ENCODE measurements around the gene UGT2B17.
"Not testable (repeated sequence)": the region's sequence is repeated elsewhere in the genome, so short reads cannot be mapped to it uniquely, and the experiment has no call there.

UGT2B17 gene

GRCh38 chr4:68576272-68577125 lies at the start of gene UGT2B17:
UGT2B17 (minus strand) TSS chr4:68576322; CDS start chr4:68568484, 7,838 bp downstream.
- DNase-seq, result no peak
- intact Hi-C loops (cut with DNase I), result no loop called here

- intact Hi-C loops (cut with DNase I); DNase-seq: not testable (repeated sequence)
These were observed 46.6 kb upstream of the UGT2B17 start for GRCh38 chr4:68622731-68623130.

- intact Hi-C loops (cut with DNase I), result no loop called here
- DNase-seq, result no peak
These were observed 41.0 kb upstream of the UGT2B17 start for GRCh38 chr4:68617003-68617698.

DNA sequence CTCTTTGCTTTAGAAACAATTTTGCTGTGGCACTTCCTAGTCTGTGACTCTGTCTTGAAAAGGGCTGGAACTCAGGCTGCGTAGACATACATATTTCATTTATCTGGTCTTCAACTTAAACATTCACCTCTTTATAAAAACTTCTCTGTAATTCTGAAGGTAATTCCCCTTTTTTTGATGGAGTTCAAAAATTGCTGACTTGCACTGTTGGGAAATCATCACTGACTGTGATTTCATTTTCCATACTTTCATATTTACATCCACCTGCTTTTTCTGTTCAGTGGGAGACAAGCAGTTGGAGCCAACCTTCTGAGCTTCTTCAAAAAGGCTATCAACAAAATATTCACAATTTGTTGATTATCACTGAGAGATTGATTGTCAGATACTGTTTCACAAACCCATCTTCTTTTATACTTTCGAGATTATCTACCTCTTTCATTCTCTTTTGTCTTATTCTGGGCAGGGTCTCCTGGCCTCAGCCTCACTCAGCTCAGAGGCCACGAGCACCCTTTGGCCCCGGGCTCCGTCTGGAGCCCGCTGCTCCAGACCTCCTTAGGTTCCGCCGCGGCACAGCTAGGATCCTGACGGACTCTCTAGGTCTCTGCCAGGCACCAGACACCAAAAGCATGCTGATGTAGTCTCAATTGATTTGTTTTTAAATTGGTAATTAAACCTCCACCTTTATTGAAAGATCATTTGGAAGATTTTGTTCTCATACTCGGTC lies 39.7 kb upstream of the UGT2B17 start:
- no peak for DNase-seq
- intact Hi-C loops (cut with DNase I), result no loop called here

- DNase-seq, result no peak
- intact Hi-C loops (cut with DNase I), result no loop called here
These were observed 37.6 kb upstream of the UGT2B17 start for GRCh38 chr4:68613752-68614151.

DNA sequence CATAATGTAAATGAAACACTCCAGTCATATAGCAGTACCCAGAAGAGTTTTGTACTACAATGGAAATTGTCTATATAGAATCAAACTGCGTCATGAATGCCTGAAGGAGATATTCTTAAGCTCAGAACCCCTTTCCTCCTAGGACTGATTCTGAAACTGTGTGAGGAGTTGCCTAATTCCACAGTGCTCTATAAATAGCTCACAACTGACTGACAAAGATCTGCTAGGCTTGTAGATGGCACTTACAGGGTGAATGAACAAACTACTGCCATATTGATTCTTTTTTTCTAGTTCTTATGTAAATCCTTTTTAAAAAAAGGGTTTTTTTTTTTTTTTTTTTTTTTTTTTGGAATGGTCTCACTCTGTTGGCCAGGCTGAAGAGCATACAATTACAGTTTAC lies 30.1 kb upstream of the UGT2B17 start:
- intact Hi-C loops (cut with DNase I), result no loop called here
- no peak for DNase-seq

DNA sequence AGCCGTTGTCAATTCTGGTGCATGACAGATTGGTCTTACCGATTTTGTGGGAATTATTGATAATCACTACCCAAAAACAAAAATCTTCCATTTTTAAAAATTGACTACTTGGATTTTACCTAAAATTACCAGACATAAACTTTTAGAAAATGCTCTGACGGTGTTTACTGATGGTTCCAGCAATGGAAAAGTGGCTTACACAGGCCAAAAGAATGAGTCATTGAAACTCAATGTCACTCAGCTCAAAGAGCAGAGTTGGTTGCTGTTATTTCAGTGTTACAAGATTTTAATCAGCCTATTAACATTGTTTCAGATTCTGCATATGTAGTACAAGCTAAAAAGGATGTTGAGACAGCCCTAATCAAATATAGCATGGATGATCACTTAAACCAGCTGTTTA lies 23.0 kb upstream of the UGT2B17 start:
- DNase-seq, result no peak
- intact Hi-C loops (cut with DNase I), result no loop called here

- DNase-seq, result no peak
- intact Hi-C loops (cut with DNase I), result no loop called here
These were observed 21.4 kb upstream of the UGT2B17 start for GRCh38 chr4:68597482-68597881.

DNA sequence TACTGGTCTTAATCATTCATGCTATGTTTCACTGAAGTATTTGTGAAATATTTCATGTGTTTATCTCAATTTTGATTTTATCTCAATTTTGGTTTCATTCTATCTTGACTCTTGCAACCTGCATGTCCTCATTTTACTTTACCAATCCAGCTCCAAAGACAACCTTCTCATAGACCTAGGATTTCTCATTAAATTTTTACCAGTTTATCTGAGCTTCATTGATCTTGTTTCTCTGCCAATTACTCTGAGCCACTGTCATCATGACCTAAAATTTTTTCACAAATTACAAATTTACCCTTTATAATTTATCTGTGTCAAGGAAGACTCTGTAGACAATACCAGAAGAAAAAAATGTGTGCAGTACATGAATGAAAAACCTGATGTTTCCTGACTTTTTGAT lies 18.6 kb upstream of the UGT2B17 start:
- no peak for DNase-seq
- intact Hi-C loops (cut with DNase I), result no loop called here

DNA sequence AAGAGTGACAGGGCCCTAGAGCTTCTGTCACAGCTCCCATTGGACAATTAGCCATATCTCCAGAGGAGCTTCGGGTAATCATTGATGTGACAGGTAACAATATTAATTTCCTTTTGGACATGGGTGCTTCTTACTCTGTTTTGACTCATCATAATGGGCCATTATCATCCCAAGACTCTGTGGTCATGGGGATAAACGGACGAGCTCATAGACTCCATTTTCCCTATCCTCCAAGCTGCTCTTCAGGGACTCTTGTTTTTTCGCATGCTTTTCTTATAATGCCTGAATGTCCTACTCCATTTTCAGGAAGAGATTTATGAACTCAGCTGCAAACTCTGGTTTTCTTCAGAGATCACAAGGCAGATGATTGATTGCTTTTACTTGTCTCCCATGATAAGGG lies 17.0 kb upstream of the UGT2B17 start:
- intact Hi-C loops (cut with DNase I), result no loop called here

GRCh38 chr4:68592673-68593072 lies 16.6 kb upstream of the UGT2B17 start:
- no peak for DNase-seq

More for the DNA sequence above, 17.0 kb upstream of the UGT2B17 start:
- DNase-seq, result no peak

GRCh38 chr4:68591204-68591603 lies 15.1 kb upstream of the UGT2B17 start:
- DNase-seq, result no peak
- intact Hi-C loops (cut with DNase I), result no loop called here

More at GRCh38 chr4:68592673-68593072, 16.6 kb upstream of the UGT2B17 start:
- intact Hi-C loops (cut with DNase I), result no loop called here

- DNase-seq, result no peak
- intact Hi-C loops (cut with DNase I), result no loop called here
These were observed 13.7 kb upstream of the UGT2B17 start for GRCh38 chr4:68589790-68590189.

- intact Hi-C loops (cut with DNase I), result no loop called here
- DNase-seq, result no peak
These were observed 6.2 kb upstream of the UGT2B17 start for GRCh38 chr4:68582339-68582717.

GRCh38 chr4:68581383-68582338 lies 5.5 kb upstream of the UGT2B17 start:
- DNase-seq, result no peak
- intact Hi-C loops (cut with DNase I), result no loop called here

DNA sequence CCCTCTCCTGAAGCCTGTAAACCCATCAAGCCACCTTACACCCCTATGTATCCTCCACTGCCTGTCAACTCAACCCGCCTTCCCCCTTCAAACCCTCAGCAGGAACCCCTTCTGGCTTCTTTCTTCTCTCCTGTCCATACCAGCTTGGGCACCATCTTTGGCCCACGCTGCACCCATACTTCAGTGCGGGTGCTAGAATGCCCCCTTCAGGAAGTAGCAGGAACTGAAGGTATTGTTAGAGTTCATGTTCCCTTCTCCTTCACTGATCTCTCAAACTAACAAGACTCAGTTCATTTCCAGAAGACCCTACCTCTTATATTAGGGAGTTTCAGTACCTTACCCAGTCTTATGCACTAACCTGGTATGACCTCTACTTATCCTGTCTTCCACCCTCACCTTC lies 1.5 kb upstream of the UGT2B17 start:
- intact Hi-C loops (cut with DNase I), result no loop called here

GRCh38 chr4:68575636-68576035 lies 486 bp downstream of the UGT2B17 start:
- intact Hi-C loops (cut with DNase I), result not testable (repeated sequence)

More for the DNA sequence above, 1.5 kb upstream of the UGT2B17 start:
- no peak for DNase-seq

GRCh38 chr4:68575081-68575480 lies 1.0 kb downstream of the UGT2B17 start:
- intact Hi-C loops (cut with DNase I), result no loop called here

More at GRCh38 chr4:68575636-68576035, 486 bp downstream of the UGT2B17 start:
- DNase-seq, result not testable (repeated sequence)

More at GRCh38 chr4:68575081-68575480, 1.0 kb downstream of the UGT2B17 start:
- DNase-seq, result no peak

Data from head of caudate nucleus (tissue), 42 donors.